Myocyte (in vitro differentiated cells): ENCODE results near the gene SMG6. TPM values are rescaled to one million over a fixed set of nuclear protein-coding genes. Genes with fewer than 3 reads are reported as not detected.
"Not testable (repeated sequence)": the region's sequence is repeated elsewhere in the genome, so short reads cannot be mapped to it uniquely, and the experiment has no call there.

Experiments
- DNase-seq: peaks from one replicate; pipeline ENCODE4 v3.0.0-alpha.2; 2012; ENCODE audit warnings: low read depth
- total RNA-seq: library from RNA; depleted of rRNA; stranded (reverse); fragments of >200 nt; gene quantifications from 2 replicates; pipeline ENCODE4 v1.2.3, GENCODE V29; 2014

SMG6 gene
- total RNA-seq, 1 donor from 2014 or later, result 25.2 TPM

- DNase-seq, result peak; percentile 83
Measured at GRCh38 chr17:2181206-2181896, 122.2 kb downstream of the SMG6 start.

- no peak for DNase-seq
Measured at GRCh38 chr17:2180768-2181167, 122.8 kb downstream of the SMG6 start.

GRCh38 chr17:2179615-2180295 is 123.8 kb downstream of the SMG6 start:
- DNase-seq, result peak; percentile 97

GRCh38 chr17:2178798-2179501 is 124.6 kb downstream of the SMG6 start:
- DNase-seq, result no peak

GRCh38 chr17:2177235-2177811 is 126.3 kb downstream of the SMG6 start:
- no peak for DNase-seq

GRCh38 chr17:2176499-2177169 is 127.0 kb downstream of the SMG6 start:
- DNase-seq, result no peak

- DNase-seq, result no peak
Measured at GRCh38 chr17:2175294-2175628, 128.3 kb downstream of the SMG6 start.

- peak; percentile 27 for DNase-seq
Measured at GRCh38 chr17:2174468-2175293, 128.9 kb downstream of the SMG6 start.

GRCh38 chr17:2174014-2174413 is 129.6 kb downstream of the SMG6 start:
- no peak for DNase-seq

- DNase-seq, result peak; percentile 58
Measured at GRCh38 chr17:2172999-2173398, 130.6 kb downstream of the SMG6 start.

GRCh38 chr17:2172077-2172851 is 131.3 kb downstream of the SMG6 start:
- peak; percentile 82 for DNase-seq

GRCh38 chr17:2171702-2172076 is 131.9 kb downstream of the SMG6 start:
- no peak for DNase-seq

GRCh38 chr17:2170023-2170422 is 133.6 kb downstream of the SMG6 start:
- no peak for DNase-seq

GRCh38 chr17:2165723-2166122 is 137.9 kb downstream of the SMG6 start:
- not testable (repeated sequence) for DNase-seq

- no peak for DNase-seq
Measured at GRCh38 chr17:2158396-2158780, 145.2 kb downstream of the SMG6 start.

- DNase-seq, result no peak
Measured at GRCh38 chr17:2157675-2158395, 145.8 kb downstream of the SMG6 start.

GRCh38 chr17:2157081-2157480 is 146.5 kb downstream of the SMG6 start:
- peak; percentile 35 for DNase-seq

GRCh38 chr17:2156666-2157065 is 146.9 kb downstream of the SMG6 start:
- no peak for DNase-seq

GRCh38 chr17:2155573-2155972 is 148.0 kb downstream of the SMG6 start:
- DNase-seq, result no peak
